Myocyte (in vitro differentiated cells): ENCODE results near the gene SRXN1. TPM values are rescaled to one million over a fixed set of nuclear protein-coding genes. Genes with fewer than 3 reads are reported as not detected.

Source experiments
- DNase-seq: peaks from one replicate; pipeline ENCODE4 v3.0.0-alpha.2; 2012; ENCODE audit warnings: low read depth
- total RNA-seq: library from RNA; depleted of rRNA; stranded (reverse); fragments of >200 nt; gene quantifications from 2 replicates; pipeline ENCODE4 v1.2.3, GENCODE V29; 2014

SRXN1 gene
- total RNA-seq, 1 donor from 2014 or later: 34.6 TPM

DNA sequence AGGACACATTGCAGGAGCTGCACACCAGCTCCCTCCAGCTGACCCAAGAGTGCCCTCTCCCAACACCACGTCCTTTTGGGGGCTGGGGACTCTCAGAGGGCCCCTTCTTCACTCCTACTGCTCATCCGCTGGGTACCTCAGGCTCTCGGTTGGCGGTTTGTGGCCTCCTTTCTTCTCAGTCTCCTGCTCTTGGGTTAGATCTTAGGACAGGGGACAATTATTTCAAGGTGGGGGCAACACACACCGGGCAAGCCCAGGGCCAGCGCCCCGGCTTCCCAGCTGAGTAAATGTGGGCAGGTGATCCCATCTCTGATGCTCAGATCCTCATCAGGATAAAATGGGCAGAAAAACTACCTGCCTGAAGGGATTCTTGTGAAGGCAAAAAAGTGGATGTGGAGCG lies 44.0 kb downstream of the SRXN1 start:
- DNase-seq: no peak

GRCh38 chr20:607476-607875 lies 45.5 kb downstream of the SRXN1 start:
- no peak for DNase-seq

GRCh38 chr20:605237-605636 lies 47.8 kb downstream of the SRXN1 start:
- DNase-seq: no peak

DNA sequence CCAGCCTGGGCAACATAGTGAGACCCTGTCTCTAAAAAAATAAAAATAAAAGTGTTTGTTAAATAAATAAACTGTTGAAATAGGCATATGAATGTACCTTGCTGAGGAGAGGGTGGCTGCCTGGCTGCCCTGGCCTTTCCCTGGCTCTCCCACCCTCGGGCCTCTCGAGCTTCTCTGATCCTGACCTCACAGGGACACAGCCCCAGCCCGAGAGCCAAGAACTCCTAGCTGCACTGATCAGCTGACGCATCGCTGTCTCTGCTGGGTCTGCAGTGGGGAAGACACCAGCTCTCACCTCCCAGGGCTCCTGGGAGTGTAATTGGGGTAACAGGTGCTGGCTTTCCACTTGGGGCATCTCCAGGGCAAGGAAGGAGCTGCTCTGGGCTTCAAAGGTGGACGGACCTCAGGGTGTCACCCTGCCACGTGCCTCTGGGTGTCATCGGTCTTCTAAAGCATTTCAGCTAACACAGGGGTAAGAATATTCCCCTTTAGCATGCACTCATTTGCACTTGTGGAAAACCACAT lies 49.8 kb downstream of the SRXN1 start:
- no peak for DNase-seq

GRCh38 chr20:602111-602970 lies 50.7 kb downstream of the SRXN1 start:
- DNase-seq: no peak

DNA sequence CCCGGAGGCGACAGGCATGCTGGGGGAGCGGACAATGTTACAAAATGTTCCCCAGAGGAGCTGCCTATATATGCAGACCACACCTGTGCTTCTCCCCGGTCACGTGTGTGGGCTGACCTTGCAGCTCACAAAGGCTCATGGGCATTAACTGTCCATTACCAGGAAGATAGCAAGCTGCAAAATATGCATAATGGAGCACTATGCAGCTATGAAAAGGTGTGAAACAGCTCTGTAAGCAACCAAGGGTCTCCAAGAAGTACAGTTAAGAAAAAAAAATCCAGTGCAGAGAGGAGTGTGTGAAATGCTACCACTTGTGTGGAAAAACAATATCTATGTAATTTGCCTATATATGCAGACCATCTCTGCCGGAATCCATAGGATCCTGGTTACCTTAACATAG lies 52.3 kb downstream of the SRXN1 start:
- no peak for DNase-seq

DNA sequence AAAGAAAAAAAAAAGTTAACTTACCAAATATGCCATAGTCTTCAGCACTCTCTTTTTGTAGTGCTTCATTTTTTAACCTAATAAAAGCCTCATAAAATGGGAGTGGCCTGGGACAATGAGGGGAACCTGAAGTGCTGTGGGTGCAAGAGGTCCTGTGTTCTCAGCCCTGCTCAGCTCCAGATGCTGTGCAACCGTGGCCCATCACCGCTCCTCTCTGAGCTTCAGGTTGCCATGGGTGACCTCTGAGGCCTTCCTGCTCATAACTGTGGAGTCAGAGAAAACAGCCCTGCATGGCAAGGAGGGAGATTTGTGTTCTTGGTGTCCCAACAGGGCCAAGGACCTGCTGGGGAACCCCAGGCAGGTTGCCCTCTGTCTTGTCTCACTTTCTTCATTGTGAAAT lies 52.9 kb downstream of the SRXN1 start:
- no peak for DNase-seq

DNA sequence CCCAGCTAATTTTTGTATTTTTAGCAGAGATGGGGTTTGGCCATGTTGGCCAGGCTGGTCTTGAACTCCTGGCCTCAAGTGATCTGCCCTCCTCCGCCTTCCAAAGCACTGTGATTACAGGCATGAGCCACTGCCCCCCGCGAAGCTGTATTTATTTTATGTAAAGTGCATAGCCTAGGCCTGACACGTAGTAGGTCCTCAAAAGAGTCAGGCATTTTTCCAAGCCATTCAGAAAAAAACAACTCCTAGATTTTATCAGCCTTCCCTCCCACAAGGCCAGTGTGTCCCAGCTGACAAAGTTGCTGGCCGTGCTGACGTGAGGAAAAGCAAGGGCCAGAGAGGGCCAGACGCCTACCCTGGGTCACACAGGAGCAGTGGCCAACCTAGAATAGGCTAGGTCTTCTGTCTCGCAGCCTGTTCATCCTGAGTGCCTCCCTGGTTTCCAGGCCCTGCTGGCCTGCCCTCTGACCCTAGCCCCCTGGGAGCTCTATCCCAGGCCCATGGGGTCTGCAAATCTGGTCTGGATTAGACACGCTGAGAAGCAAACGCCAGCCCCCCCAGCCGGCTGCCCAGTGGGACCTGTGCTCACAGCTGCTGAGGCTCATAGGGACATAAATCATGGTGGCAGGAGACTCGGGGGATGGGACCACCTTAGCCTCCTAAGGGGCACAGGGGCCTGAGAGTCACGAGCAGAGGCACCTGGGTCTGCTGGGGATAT lies 54.7 kb downstream of the SRXN1 start:
- DNase-seq: no peak

- DNase-seq: no peak
Measured at GRCh38 chr20:597560-597959, 55.4 kb downstream of the SRXN1 start.

Other genes with a start within 250 kb of the SRXN1 start
- 85.1 and 106 TPM in 2 replicates for gene RBCK1, start 244.9 kb downstream of the SRXN1 start, total RNA-seq
- 29.1 and 40.1 TPM in 2 replicates for gene TBC1D20, start 190.7 kb downstream of the SRXN1 start, total RNA-seq
- gene CSNK2A1, start 109.4 kb downstream of the SRXN1 start, total RNA-seq: 194 and 199 TPM in 2 replicates
- not detected in 2 replicates for gene TCF15, start 42.9 kb downstream of the SRXN1 start, total RNA-seq
- not detected in 2 replicates for gene SCRT2, start 22.6 kb upstream of the SRXN1 start, total RNA-seq
- not detected in 2 replicates for gene SLC52A3, start 115.3 kb upstream of the SRXN1 start, total RNA-seq
- gene FAM110A, start 180.5 kb upstream of the SRXN1 start, total RNA-seq: 0.29 and 1.2 TPM in 2 replicates